Kidney (tissue), 14 donors: ENCODE measurements around the gene PIEZO2. TPM values are rescaled to one million over a fixed set of nuclear protein-coding genes. Genes with fewer than 3 reads are reported as not detected.

Source experiments
- DNase-seq, 5 donors: peaks; one replicate each; pipeline ENCODE4 v3.0.0-alpha.2; 2013 to 2020
- FAIRE-seq: peaks from 2 replicates; lab custom pipeline; 2012; peaks lifted over from hg19 to GRCh38; lab: Jason Lieb, UNC
- H3K27ac ChIP-seq, 2 donors: one replicate each; pipeline ENCODE4 v1.7.0; 2013; ENCODE audit warnings: low read depth in 2 of 2, low read length in 2 of 2, inconsistent platforms in 1 of 2
- H3K27me3 ChIP-seq: one replicate; pipeline ENCODE4 v1.7.1; 2013; ENCODE audit warnings: low read length, inconsistent platforms; ENCODE audit not compliant: control insufficient read depth, insufficient read depth
- H3K36me3 ChIP-seq, 3 donors: one replicate each; pipeline versions ENCODE4 v1.7.0 to v1.7.1; 2013; ENCODE audit warnings: low read length in 3 of 3, control low read depth in 1 of 3, inconsistent platforms in 1 of 3; ENCODE audit not compliant: insufficient read depth in 3 of 3, control insufficient read depth in 2 of 3
- H3K4me1 ChIP-seq, 3 donors: one replicate each; pipeline versions ENCODE4 v1.7.0 to v1.7.1; 2013; ENCODE audit warnings: low read length in 3 of 3, inconsistent platforms in 1 of 3, low read depth in 1 of 3; ENCODE audit not compliant: control insufficient read depth in 2 of 3, insufficient read depth in 2 of 3
- H3K4me3 ChIP-seq, 3 donors: one replicate each; pipeline versions ENCODE4 v1.7.0 to v1.8.1; 2013; ENCODE audit warnings: low read length in 3 of 3, control low read depth in 1 of 3, inconsistent platforms in 1 of 3
- H3K9ac ChIP-seq, 3 donors: one replicate each; pipeline versions ENCODE4 v1.7.0 to v1.7.1; 2013; ENCODE audit warnings: low read length in 3 of 3, control low read depth in 1 of 3, inconsistent platforms in 1 of 3
- H3K9me3 ChIP-seq, 3 donors: one replicate each; pipeline versions ENCODE4 v1.7.0 to v1.7.1; 2013; ENCODE audit warnings: low read length in 3 of 3, control low read depth in 1 of 3, inconsistent platforms in 1 of 3; ENCODE audit not compliant: control insufficient read depth in 2 of 3, insufficient read depth in 1 of 3
- CTCF ChIP-seq: IDR thresholded peaks from 3 replicates; pipeline ENCODE4 v1.5.1; 2012; ENCODE audit warnings: mild to moderate bottlenecking, moderate library complexity, borderline replicate concordance; ENCODE audit not compliant: insufficient read depth; ENCODE audit errors: extremely low read depth
- intact Hi-C: fragments of 100-400 bp; cut with DNase I; formaldehyde crosslinking; loops from one replicate; pipeline ENCODE4 v1.11.1; 2022
- polyA plus RNA-seq: library from polyadenylated mRNA; stranded (reverse); fragments of 350-450 nt; fragmentation: Illumina TruSeq; extraction: RNeasy Lipid Tissue Mini Kit (QIAGEN cat#74804); gene quantifications from one replicate; pipeline ENCODE4 v1.2.3, GENCODE V29; 2014; ENCODE audit warnings: low read depth, low replicate concordance; ENCODE audit not compliant: insufficient read depth
- total RNA-seq: library from RNA; stranded (reverse); fragmentation: NEBNext Ultra II Directional; extraction: Animal tissue kit (Norgen Biotek cat#: 25700); gene quantifications from one replicate; pipeline ENCODE4 v1.2.1, GENCODE V29; 2021
- donor health status: control.
- donor health status: control.
- donor health status: control.
- donor health status: control.
- donor health status: control.
- donor health status: DM: yes; HTN: yes; CAD: no.
- donor health status: Normal renal cell carcinoma (clear cell type).

Gene PIEZO2
- total and polyA plus RNA-seq, 2 donors from 2014 or later, result 1.1 to 4.1 TPM

GRCh38 chr18:10726198-10727068 lies 422.9 kb downstream of the PIEZO2 start:
- Histone ChIP-seq H3K9ac (no peak overlapping the region), H3K4me3 (peak overlapping the region in 1 of 3 donors; percentile 17), H3K9me3 (no peaks in the 10 kb centered on the region), H3K27me3 (no peaks in the 10 kb centered on the region), H3K4me1 (no peaks in the 10 kb centered on the region), H3K36me3 (no peaks in the 10 kb centered on the region), H3K27ac (no peak overlapping the region)
- intact Hi-C loops, result no loop called here
- TF ChIP-seq CTCF, result no peak
- no peak for FAIRE-seq
- DNase-seq, result peak in 4 of 5 donors; percentile 38 to 76 (median 51)

- H3K27ac ChIP-seq, result no peak overlapping the region
- FAIRE-seq (no peak), DNase-seq (no peak)
- no peaks in the 10 kb centered on the region for H3K4me1 ChIP-seq
- no peaks in the 10 kb centered on the region for H3K9me3 ChIP-seq
- H3K36me3 ChIP-seq, result no peaks in the 10 kb centered on the region
- intact Hi-C loops, result no loop called here
- TF ChIP-seq CTCF, result no peak
- no peak overlapping the region for H3K9ac ChIP-seq
- no peak overlapping the region for H3K4me3 ChIP-seq
- no peaks in the 10 kb centered on the region for H3K27me3 ChIP-seq
These were observed 424.7 kb downstream of the PIEZO2 start for GRCh38 chr18:10724666-10725065.

- H3K4me1 ChIP-seq, result no peaks in the 10 kb centered on the region
- no peaks in the 10 kb centered on the region for H3K36me3 ChIP-seq
- intact Hi-C loops, result no loop called here
- FAIRE-seq (no peak), DNase-seq (peak in 1 of 5 donors; percentile 16)
- H3K27me3 ChIP-seq, result no peaks in the 10 kb centered on the region
- H3K27ac ChIP-seq, result no peak overlapping the region
- TF ChIP-seq CTCF, result no peak
- H3K9ac ChIP-seq, result no peak overlapping the region
- no peaks in the 10 kb centered on the region for H3K9me3 ChIP-seq
- H3K4me3 ChIP-seq, result no peak overlapping the region
These were observed 425.9 kb downstream of the PIEZO2 start for GRCh38 chr18:10723496-10723895.
